ENCODE data around the gene CYSLTR2.

GRCh38 chr13:48640767-48641166, 13.0 kb upstream of the CYSLTR2 start:
- TF ChIP-seq ZFP30 (CRISPR knock-in tag; IDR thresholded peaks at IDR 0.05) (no peak), ARNTL (CRISPR knock-in tag; IDR thresholded peaks at IDR 0.05; ENCODE audit: borderline replicate concordance, low read depth) (no peak), ZNF565 (CRISPR knock-in tag; conservative IDR thresholded peaks at IDR 0.05; ENCODE audit: low read depth) (no peak), ZNF70 (CRISPR knock-in tag; IDR thresholded peaks at IDR 0.05) (no peak), BACH2 (CRISPR knock-in tag; IDR thresholded peaks at IDR 0.05; ENCODE audit: borderline replicate concordance) (no peak), ISL1 (CRISPR knock-in tag; IDR thresholded peaks at IDR 0.05) (no peak), GLIS3 (CRISPR knock-in tag; IDR thresholded peaks at IDR 0.05) (no peak), ZFP3 (CRISPR knock-in tag; IDR thresholded peaks at IDR 0.05) (no peak), RARB (CRISPR knock-in tag; IDR thresholded peaks at IDR 0.05) (no peak), TSHZ2 (CRISPR knock-in tag; IDR thresholded peaks at IDR 0.05) (no peak)
- TF ChIP-seq, protein P1, sequence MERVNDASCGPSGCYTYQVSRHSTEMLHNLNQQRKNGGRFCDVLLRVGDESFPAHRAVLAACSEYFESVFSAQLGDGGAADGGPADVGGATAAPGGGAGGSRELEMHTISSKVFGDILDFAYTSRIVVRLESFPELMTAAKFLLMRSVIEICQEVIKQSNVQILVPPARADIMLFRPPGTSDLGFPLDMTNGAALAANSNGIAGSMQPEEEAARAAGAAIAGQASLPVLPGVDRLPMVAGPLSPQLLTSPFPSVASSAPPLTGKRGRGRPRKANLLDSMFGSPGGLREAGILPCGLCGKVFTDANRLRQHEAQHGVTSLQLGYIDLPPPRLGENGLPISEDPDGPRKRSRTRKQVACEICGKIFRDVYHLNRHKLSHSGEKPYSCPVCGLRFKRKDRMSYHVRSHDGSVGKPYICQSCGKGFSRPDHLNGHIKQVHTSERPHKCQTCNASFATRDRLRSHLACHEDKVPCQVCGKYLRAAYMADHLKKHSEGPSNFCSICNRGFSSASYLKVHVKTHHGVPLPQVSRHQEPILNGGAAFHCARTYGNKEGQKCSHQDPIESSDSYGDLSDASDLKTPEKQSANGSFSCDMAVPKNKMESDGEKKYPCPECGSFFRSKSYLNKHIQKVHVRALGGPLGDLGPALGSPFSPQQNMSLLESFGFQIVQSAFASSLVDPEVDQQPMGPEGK (CRISPR knock-in tag; IDR thresholded peaks at IDR 0.05; ENCODE audit: borderline replicate concordance), result no peak
- TF ChIP-seq, protein P2, sequence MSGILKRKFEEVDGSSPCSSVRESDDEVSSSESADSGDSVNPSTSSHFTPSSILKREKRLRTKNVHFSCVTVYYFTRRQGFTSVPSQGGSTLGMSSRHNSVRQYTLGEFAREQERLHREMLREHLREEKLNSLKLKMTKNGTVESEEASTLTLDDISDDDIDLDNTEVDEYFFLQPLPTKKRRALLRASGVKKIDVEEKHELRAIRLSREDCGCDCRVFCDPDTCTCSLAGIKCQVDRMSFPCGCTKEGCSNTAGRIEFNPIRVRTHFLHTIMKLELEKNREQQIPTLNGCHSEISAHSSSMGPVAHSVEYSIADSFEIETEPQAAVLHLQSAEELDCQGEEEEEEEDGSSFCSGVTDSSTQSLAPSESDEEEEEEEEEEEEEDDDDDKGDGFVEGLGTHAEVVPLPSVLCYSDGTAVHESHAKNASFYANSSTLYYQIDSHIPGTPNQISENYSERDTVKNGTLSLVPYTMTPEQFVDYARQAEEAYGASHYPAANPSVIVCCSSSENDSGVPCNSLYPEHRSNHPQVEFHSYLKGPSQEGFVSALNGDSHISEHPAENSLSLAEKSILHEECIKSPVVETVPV (CRISPR knock-in tag; IDR thresholded peaks at IDR 0.05), result no peak
- TF ChIP-seq, protein P3, sequence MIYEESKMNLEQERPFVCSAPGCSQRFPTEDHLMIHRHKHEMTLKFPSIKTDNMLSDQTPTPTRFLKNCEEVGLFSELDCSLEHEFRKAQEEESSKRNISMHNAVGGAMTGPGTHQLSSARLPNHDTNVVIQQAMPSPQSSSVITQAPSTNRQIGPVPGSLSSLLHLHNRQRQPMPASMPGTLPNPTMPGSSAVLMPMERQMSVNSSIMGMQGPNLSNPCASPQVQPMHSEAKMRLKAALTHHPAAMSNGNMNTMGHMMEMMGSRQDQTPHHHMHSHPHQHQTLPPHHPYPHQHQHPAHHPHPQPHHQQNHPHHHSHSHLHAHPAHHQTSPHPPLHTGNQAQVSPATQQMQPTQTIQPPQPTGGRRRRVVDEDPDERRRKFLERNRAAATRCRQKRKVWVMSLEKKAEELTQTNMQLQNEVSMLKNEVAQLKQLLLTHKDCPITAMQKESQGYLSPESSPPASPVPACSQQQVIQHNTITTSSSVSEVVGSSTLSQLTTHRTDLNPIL (CRISPR knock-in tag; IDR thresholded peaks at IDR 0.05; ENCODE audit: low read depth), result no peak
- TF ChIP-seq, protein P4, sequence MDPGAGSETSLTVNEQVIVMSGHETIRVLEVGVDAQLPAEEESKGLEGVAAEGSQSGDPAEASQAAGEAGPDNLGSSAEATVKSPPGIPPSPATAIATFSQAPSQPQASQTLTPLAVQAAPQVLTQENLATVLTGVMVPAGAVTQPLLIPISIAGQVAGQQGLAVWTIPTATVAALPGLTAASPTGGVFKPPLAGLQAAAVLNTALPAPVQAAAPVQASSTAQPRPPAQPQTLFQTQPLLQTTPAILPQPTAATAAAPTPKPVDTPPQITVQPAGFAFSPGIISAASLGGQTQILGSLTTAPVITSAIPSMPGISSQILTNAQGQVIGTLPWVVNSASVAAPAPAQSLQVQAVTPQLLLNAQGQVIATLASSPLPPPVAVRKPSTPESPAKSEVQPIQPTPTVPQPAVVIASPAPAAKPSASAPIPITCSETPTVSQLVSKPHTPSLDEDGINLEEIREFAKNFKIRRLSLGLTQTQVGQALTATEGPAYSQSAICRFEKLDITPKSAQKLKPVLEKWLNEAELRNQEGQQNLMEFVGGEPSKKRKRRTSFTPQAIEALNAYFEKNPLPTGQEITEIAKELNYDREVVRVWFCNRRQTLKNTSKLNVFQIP (CRISPR knock-in tag; IDR thresholded peaks at IDR 0.05; ENCODE audit: borderline replicate concordance, low read depth), result no peak
